SK-N-SH (cell line): ENCODE data around the gene TMTC2. TPM values are rescaled to one million over a fixed set of nuclear protein-coding genes. Genes with fewer than 3 reads are reported as not detected.

ENCODE experiments used
- CTCF ChIA-PET: fragments of 300-600, 350-600 bp; formaldehyde crosslinking; extraction: SDS; loops from one replicate; lab custom pipeline; 2021; lab: Yijun Ruan, JAX
- POLR2A ChIA-PET: fragments of 350-600 bp; sonication (Branson Sonifier 250); formaldehyde crosslinking; extraction: SDS; loops from one replicate; lab custom pipeline; 2020; ENCODE audit warnings: antibody characterized with exemption, inconsistent platforms; lab: Yijun Ruan, JAX
- DNase-seq: peaks from one replicate; pipeline ENCODE4 v3.0.0; 2012
- H2AFZ ChIP-seq: fragments of 200-600 bp; sonication (generic); 2 replicates; pipeline ENCODE4 v1.8.1; 2016; ENCODE audit warnings: antibody characterized with exemption, mild to moderate bottlenecking, low read depth
- H3F3A ChIP-seq: fragments of 200-600 bp; sonication (generic); replicated peaks from 2 replicates; pipeline ENCODE3; 2016; ENCODE audit warnings: antibody characterized with exemption, mild to moderate bottlenecking; ENCODE audit not compliant: insufficient read depth
- H3K27ac ChIP-seq, 2 experiments: fragments of 200-500 bp in 1 of 2; fragments of 200-600 bp in 1 of 2; sonication (Bioruptor generic) in 1 of 2; sonication (generic), shearing (Covaris generic) in 1 of 2; 2 replicates each; pipeline versions ENCODE4 v1.5.1 to v1.6.1; 2014 to 2016; ENCODE audit warnings: low read depth in 2 of 2, inconsistent platforms in 1 of 2, low read length in 1 of 2, mild to moderate bottlenecking in 1 of 2, mixed read lengths in 1 of 2
- H3K27me3 ChIP-seq: fragments of 200-600 bp; sonication (generic), shearing (Covaris generic); 2 replicates; pipeline ENCODE4 v1.6.1; 2016; ENCODE audit warnings: mixed run types; ENCODE audit not compliant: insufficient read depth
- H3K36me3 ChIP-seq, 2 experiments: fragments of 200-500 bp in 1 of 2; fragments of 200-600 bp in 1 of 2; sonication (Bioruptor generic) in 1 of 2; sonication (generic) in 1 of 2; replicated peaks in 1 of 2; 2 replicates each; pipeline versions ENCODE3 to v1.5.1; 2014 to 2016; ENCODE audit warnings: low read length in 1 of 2, mild to moderate bottlenecking in 1 of 2; ENCODE audit not compliant: insufficient read depth in 2 of 2, control insufficient read depth in 1 of 2
- H3K4me1 ChIP-seq, 2 experiments: fragments of 200-500 bp in 1 of 2; fragments of 200-600 bp in 1 of 2; sonication (Bioruptor generic) in 1 of 2; sonication (generic), shearing (Covaris generic) in 1 of 2; 2 replicates each; pipeline versions ENCODE4 v1.5.1 to v1.6.1; 2014 to 2016; ENCODE audit warnings: low read depth in 1 of 2, low read length in 1 of 2, mixed run types in 1 of 2; ENCODE audit not compliant: insufficient read depth in 2 of 2, control insufficient read depth in 1 of 2
- H3K4me2 ChIP-seq: fragments of 200-600 bp; sonication (generic), shearing (Covaris generic); 2 replicates; pipeline ENCODE4 v1.6.1; 2017; ENCODE audit warnings: mixed run types
- H3K4me3 ChIP-seq, 2 experiments: fragments of 200-500 bp in 1 of 2; fragments of 200-600 bp in 1 of 2; sonication (Bioruptor generic) in 1 of 2; sonication (generic), shearing (Covaris generic) in 1 of 2; 2 replicates each; pipeline versions ENCODE4 v1.5.1 to v1.8.1; 2014 to 2016; ENCODE audit warnings: low read depth in 2 of 2, inconsistent platforms in 1 of 2, low read length in 1 of 2, mild to moderate bottlenecking in 1 of 2, mixed read lengths in 1 of 2, moderate library complexity in 1 of 2
- H3K79me2 ChIP-seq: fragments of 200-600 bp; sonication (generic); 2 replicates; pipeline ENCODE4 v1.8.1; 2017; ENCODE audit warnings: mild to moderate bottlenecking; ENCODE audit not compliant: insufficient read depth
- H3K9ac ChIP-seq: fragments of 200-600 bp; sonication (generic); 2 replicates; pipeline ENCODE4 v1.6.1; 2017; ENCODE audit warnings: mixed run types
- H3K9me2 ChIP-seq: fragments of 200-600 bp; sonication (generic); 2 replicates; pipeline ENCODE4 v1.6.1; 2017; ENCODE audit warnings: mixed run types
- H3K9me3 ChIP-seq: fragments of 200-600 bp; sonication (generic); 2 replicates; pipeline ENCODE4 v1.6.1; 2017; ENCODE audit warnings: mixed run types, mild to moderate bottlenecking, moderate library complexity
- H4K20me1 ChIP-seq: fragments of 200-600 bp; sonication (generic); 2 replicates; pipeline ENCODE4 v1.6.1; 2017; ENCODE audit warnings: mild to moderate bottlenecking, mixed run types; ENCODE audit not compliant: insufficient read depth
- EP300 ChIP-seq, 2 experiments: IDR thresholded peaks; 2 replicates each; pipeline versions ENCODE4 v1.4.0 to v1.6.1; 2012; ENCODE audit warnings: borderline replicate concordance in 1 of 2, low read depth in 1 of 2, low read length in 1 of 2
- GATA2 ChIP-seq: sonication (generic); formaldehyde crosslinking; IDR thresholded peaks from 2 replicates; pipeline ENCODE4 v1.5.0; 2020; ENCODE audit warnings: mild to moderate bottlenecking, missing genetic modification reagents
- MEF2A ChIP-seq: IDR thresholded peaks from 2 replicates; pipeline ENCODE4 v1.4.0; 2012; ENCODE audit warnings: low read depth, borderline replicate concordance
- NFIC ChIP-seq: IDR thresholded peaks from 2 replicates; pipeline ENCODE4 v1.4.0; 2012; ENCODE audit warnings: borderline replicate concordance
- TAF1 ChIP-seq: IDR thresholded peaks from 2 replicates; pipeline ENCODE4 v1.6.1; 2012; ENCODE audit warnings: low read depth, mild to moderate bottlenecking, low read length, moderate library complexity, borderline replicate concordance
- TCF12 ChIP-seq: IDR thresholded peaks from 2 replicates; pipeline ENCODE4 v1.4.0; 2012
- TEAD4 ChIP-seq: IDR thresholded peaks from 2 replicates; pipeline ENCODE4 v1.4.0; 2012; ENCODE audit warnings: mild to moderate bottlenecking, borderline replicate concordance; ENCODE audit not compliant: insufficient read depth
- WGBS: methylation state at CpG from one replicate; pipeline ENCODE4 v1.1.6; 2017; ENCODE audit warnings: low lambda C conversion rate; 5-methylcytosine and 5-hydroxymethylcytosine counted together
- polyA plus RNA-seq, 3 experiments: library from polyadenylated mRNA; depleted of rRNA; stranded (reverse); fragments of >200 nt; gene quantifications; 2 replicates each; pipeline ENCODE4 v1.2.3, GENCODE V29; 2012
- TF ChIP-seq, protein P1 (sequence below): fragments of 150-350 bp; IDR thresholded peaks from 2 replicates; pipeline ENCODE4 v1.6.1; 2016; ENCODE audit warnings: mild to moderate bottlenecking, low read depth, low read length
- TF ChIP-seq, protein P2 (sequence below): IDR thresholded peaks from 2 replicates; pipeline ENCODE4; 2012
- TF ChIP-seq, protein P3 (sequence below): IDR thresholded peaks from 2 replicates; pipeline ENCODE4 v1.4.0; 2012; ENCODE audit warnings: low read depth, borderline replicate concordance

TMTC2 gene
- polyA plus RNA-seq, 1 of the 3 experiments (the other 2 are of a cell fraction): 4.1 TPM

DNA sequence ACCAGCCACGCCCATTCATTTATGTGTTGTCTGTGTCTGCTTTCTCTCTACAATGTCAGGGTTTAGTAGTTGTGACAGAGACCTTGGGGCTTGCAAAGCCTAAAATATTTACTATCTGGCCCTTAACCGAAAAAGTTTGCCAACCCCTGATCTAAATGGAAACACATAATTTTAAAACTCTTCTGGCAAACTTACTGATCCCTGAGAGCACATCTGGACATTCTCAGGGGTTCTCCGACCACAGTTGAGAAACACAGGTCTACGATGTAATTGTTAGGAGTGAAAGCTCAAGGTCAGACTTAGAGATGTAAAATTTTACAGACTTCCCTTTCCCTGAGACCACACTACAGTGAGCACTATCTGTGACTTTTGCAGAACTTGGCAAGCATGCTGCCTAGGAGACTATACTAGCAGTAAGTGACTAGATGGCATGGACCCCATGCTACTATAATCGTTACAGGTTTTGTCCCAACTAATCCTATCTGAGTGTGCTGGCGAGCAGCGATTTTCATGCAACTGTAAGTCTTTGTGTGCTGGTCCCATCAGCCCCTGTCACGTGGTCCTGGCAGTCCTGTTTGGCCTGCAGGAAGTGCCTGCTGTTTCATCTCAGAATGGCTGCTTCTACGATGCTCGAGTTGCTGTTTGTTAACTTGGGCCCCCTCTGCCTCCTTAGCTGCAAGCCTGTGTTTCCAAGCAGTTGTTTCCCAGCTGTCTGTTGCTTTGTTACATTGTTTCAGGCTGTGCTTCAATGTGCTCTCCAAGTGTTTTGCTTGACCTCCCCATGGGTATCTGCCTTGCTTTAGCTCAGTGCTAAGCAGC lies 21.6 kb downstream of the TMTC2 start:
- Histone ChIP-seq H3K9ac (no peak overlapping the region), H3K79me2 (no peaks in the 10 kb centered on the region), H3K27me3 (no peaks in the 10 kb centered on the region), H3K36me3 (no peaks in the 10 kb centered on the region), H3K4me3 (no peak overlapping the region), H3K9me3 (no peaks in the 10 kb centered on the region), H3K9me2 (no peaks in the 10 kb centered on the region), H3F3A (no peaks in the 10 kb centered on the region), H3K4me1 (peaks cover 6 to 17% of the 10 kb centered on the region in 2 experiments; a peak in 2 of 4 replicates), H2AFZ (peak overlapping the region; percentile 44), H3K27ac (peak overlapping the region in 1 of 2 experiments; percentile 87; a peak in 3 of 4 replicates), H4K20me1 (no peaks in the 10 kb centered on the region), H3K4me2 (no peak overlapping the region)
- 45% methylated on average over 7 of the region's 10 CpGs for WGBS
- POLR2A ChIA-PET: no interaction called here
- DNase-seq: peak; percentile 37
- CTCF ChIA-PET: interaction anchor here (1.0 to 1.5 kb wide), 3 partner anchors 12 to 23 kb away, joined by 3 to 4 read pairs (median 4); no protein-coding TSS in a partner anchor
- TF ChIP-seq, protein P1, sequence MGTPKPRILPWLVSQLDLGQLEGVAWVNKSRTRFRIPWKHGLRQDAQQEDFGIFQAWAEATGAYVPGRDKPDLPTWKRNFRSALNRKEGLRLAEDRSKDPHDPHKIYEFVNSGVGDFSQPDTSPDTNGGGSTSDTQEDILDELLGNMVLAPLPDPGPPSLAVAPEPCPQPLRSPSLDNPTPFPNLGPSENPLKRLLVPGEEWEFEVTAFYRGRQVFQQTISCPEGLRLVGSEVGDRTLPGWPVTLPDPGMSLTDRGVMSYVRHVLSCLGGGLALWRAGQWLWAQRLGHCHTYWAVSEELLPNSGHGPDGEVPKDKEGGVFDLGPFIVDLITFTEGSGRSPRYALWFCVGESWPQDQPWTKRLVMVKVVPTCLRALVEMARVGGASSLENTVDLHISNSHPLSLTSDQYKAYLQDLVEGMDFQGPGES: no peak
- no peak for TF ChIP-seq NFIC
- TF ChIP-seq TCF12: peak; percentile 72
- no peak for TF ChIP-seq MEF2A
- TF ChIP-seq, protein P2, sequence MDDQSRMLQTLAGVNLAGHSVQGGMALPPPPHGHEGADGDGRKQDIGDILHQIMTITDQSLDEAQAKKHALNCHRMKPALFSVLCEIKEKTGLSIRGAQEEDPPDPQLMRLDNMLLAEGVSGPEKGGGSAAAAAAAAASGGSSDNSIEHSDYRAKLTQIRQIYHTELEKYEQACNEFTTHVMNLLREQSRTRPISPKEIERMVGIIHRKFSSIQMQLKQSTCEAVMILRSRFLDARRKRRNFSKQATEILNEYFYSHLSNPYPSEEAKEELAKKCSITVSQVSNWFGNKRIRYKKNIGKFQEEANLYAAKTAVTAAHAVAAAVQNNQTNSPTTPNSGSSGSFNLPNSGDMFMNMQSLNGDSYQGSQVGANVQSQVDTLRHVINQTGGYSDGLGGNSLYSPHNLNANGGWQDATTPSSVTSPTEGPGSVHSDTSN: peak; percentile 58
- peak in 1 of 2 experiments; percentile 28; a peak in 1 of 4 replicates for TF ChIP-seq EP300 (IDR thresholded peaks at IDR 0.05; ENCODE audit: borderline replicate concordance in 1 of 2, low read depth in 1 of 2, low read length in 1 of 2)
- TF ChIP-seq, protein P3, sequence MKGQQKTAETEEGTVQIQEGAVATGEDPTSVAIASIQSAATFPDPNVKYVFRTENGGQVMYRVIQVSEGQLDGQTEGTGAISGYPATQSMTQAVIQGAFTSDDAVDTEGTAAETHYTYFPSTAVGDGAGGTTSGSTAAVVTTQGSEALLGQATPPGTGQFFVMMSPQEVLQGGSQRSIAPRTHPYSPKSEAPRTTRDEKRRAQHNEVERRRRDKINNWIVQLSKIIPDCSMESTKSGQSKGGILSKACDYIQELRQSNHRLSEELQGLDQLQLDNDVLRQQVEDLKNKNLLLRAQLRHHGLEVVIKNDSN: peak; percentile 73; the same call in 1 of the 2 replicates
- no peak for TF ChIP-seq TEAD4
- TF ChIP-seq, all 33 proteins: peak for 4

DNA sequence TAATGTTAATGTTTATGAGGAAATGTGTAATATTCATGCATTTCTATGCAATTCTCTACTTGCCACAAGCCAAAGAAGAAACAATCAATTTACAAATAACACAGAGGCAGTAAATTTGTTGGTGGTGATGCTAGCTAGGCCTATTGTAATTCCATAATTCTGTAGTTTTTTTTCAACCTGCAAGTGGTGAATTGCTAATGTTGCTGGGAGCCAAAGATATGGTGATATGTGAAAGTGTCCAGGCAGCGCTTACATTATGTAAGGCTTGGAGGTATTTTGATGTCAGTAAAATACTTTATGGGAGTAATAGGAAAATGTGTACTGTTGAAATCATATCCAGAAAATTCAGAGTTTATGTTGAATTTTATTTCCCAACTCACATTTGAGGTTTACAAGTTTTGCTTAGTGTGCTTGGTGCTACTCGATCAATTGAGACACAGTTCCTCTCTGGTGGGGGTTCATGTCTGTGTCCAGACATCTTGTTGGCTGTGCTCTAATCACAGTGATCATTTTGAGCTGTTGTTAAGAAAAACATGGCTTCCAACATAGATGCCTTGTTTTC lies 23.2 kb downstream of the TMTC2 start:
- H3K4me2 ChIP-seq: no peak overlapping the region
- no peaks in the 10 kb centered on the region for H3F3A ChIP-seq
- peaks cover 6 to 17% of the 10 kb centered on the region in 2 experiments; a peak in 2 of 4 replicates for H3K4me1 ChIP-seq
- H3K36me3 ChIP-seq: no peaks in the 10 kb centered on the region
- peak overlapping the region in 1 of 2 experiments; percentile 87; a peak in 2 of 4 replicates for H3K27ac ChIP-seq
- no peak overlapping the region for H3K9ac ChIP-seq
- no peaks in the 10 kb centered on the region for H3K9me3 ChIP-seq
- H3K79me2 ChIP-seq: no peaks in the 10 kb centered on the region
- no peak for TF ChIP-seq TAF1
- TF ChIP-seq GATA2: peak; percentile 37; the same call in 1 of the 2 replicates
- CTCF ChIA-PET: interaction anchor here (0.6 to 1.6 kb wide), 6 partner anchors 14 to 58 kb away, joined by 3 to 4 read pairs (median 3); no protein-coding TSS in a partner anchor
- WGBS: 92% methylated on average over 2 of the region's 2 CpGs
- no peaks in the 10 kb centered on the region for H3K9me2 ChIP-seq
- POLR2A ChIA-PET: interaction anchor here (0.5 kb wide), 1 partner anchor 968 kb away, joined by 3 read pairs; no protein-coding TSS in a partner anchor
- no peaks in the 10 kb centered on the region for H3K27me3 ChIP-seq
- no peaks in the 10 kb centered on the region for H4K20me1 ChIP-seq
- no peak for DNase-seq
- H2AFZ ChIP-seq: no peak overlapping the region
- no peak overlapping the region for H3K4me3 ChIP-seq
